Brain microvascular endothelial cell (primary cell): ENCODE results near the gene GIN1.
A peak's percentile ranks its signal among the peaks of the same experiment; 100 is the strongest.
"Not testable (repeated sequence)": the region's sequence is repeated elsewhere in the genome, so short reads cannot be mapped to it uniquely, and the experiment has no call there.

Experiments used
- DNase-seq: peaks from one replicate; pipeline ENCODE4 v3.0.0-alpha.2; 2020
- H3K27ac ChIP-seq: fragments of 250-450 bp; sonication (Bioruptor Pico); 2 replicates; pipeline ENCODE4 v1.5.1; 2020; ENCODE audit warnings: mild to moderate bottlenecking, moderate library complexity
- H3K27me3 ChIP-seq: fragments of 250-450 bp; sonication (Bioruptor Pico); replicated peaks from 2 replicates; pipeline ENCODE4 v1.5.1; 2020; ENCODE audit warnings: mild to moderate bottlenecking
- H3K36me3 ChIP-seq: fragments of 250-450 bp; sonication (Bioruptor Pico); replicated peaks from 2 replicates; pipeline ENCODE4 v1.5.1; 2020; ENCODE audit warnings: mild to moderate bottlenecking
- H3K4me3 ChIP-seq: 2 replicates; pipeline ENCODE4 v1.5.1; 2011; ENCODE audit warnings: low read depth, mild to moderate bottlenecking, control low read depth, low read length, moderate library complexity
- in situ Hi-C: cut with HindIII; loops from 2 replicates; pipeline ENCODE4 v1.10.0; 2017; ENCODE audit warnings: low sequenced_read_pairs, low pct_ligation_motif_present
- TF ChIP-seq, protein P1 (sequence below): IDR thresholded peaks from 2 replicates; pipeline ENCODE4 v1.5.1; 2011; ENCODE audit warnings: low read depth, mild to moderate bottlenecking, moderate library complexity, low read length, control low read depth, inconsistent platforms; ENCODE audit errors: missing control alignments

Gene GIN1

DNA sequence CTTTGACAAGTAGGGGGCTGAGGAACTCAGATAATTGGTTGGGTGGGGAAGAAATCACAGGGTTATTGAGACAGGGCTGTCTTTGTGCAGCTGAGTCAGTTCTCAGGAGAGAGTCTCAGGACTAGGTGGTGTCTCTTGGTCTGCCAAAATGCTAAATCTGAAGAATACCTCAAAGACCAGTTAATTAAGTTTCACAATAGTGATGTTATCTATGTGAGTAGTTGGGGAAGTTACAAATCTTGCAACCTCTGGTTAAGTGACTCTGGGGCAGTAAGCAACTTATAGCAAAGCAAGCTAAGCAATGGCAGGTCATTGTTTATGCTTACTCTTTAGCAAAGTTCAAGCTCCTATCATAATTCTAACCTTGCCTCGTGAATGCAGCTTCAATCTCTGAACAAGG lies 53.6 kb downstream of the GIN1 start:
- H3K27me3 ChIP-seq = no peaks in the 10 kb centered on the region
- in situ Hi-C loops = no loop called here
- DNase-seq = no peak
- H3K4me3 ChIP-seq = no peak overlapping the region
- TF ChIP-seq, protein P1, sequence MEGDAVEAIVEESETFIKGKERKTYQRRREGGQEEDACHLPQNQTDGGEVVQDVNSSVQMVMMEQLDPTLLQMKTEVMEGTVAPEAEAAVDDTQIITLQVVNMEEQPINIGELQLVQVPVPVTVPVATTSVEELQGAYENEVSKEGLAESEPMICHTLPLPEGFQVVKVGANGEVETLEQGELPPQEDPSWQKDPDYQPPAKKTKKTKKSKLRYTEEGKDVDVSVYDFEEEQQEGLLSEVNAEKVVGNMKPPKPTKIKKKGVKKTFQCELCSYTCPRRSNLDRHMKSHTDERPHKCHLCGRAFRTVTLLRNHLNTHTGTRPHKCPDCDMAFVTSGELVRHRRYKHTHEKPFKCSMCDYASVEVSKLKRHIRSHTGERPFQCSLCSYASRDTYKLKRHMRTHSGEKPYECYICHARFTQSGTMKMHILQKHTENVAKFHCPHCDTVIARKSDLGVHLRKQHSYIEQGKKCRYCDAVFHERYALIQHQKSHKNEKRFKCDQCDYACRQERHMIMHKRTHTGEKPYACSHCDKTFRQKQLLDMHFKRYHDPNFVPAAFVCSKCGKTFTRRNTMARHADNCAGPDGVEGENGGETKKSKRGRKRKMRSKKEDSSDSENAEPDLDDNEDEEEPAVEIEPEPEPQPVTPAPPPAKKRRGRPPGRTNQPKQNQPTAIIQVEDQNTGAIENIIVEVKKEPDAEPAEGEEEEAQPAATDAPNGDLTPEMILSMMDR = no peak
- no peaks in the 10 kb centered on the region for H3K36me3 ChIP-seq
- H3K27ac ChIP-seq = no peak overlapping the region

DNA sequence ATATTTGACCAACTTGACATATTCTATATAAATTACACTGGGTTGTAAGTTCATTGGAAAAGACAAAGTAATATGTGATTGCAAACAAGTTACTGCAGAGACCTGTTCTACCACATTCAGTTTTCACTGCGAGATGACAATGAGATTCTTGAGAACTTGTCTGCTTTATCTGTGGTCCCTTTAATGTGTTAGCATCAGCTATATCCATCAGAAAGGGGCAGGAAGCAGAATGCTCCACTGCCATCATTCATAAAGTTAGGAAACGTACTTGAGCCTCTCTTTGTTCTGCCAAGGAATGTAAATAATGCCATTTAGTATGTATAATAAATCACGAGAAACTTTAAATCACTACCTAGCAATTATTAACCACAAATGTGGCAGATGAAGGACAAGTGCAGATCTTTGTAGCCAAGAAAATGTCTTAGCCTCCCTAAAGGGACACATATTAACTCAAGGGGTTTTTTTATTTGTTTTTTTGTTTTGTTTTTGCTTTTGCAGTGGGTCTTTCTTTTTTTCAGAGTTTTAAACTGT lies 59.4 kb downstream of the GIN1 start:
- no peak for DNase-seq
- TF ChIP-seq, protein P1 = no peak
- no peaks in the 10 kb centered on the region for H3K36me3 ChIP-seq
- no peaks in the 10 kb centered on the region for H3K27me3 ChIP-seq
- no peak overlapping the region for H3K4me3 ChIP-seq
- H3K27ac ChIP-seq = no peak overlapping the region
- in situ Hi-C loops = no loop called here

DNA sequence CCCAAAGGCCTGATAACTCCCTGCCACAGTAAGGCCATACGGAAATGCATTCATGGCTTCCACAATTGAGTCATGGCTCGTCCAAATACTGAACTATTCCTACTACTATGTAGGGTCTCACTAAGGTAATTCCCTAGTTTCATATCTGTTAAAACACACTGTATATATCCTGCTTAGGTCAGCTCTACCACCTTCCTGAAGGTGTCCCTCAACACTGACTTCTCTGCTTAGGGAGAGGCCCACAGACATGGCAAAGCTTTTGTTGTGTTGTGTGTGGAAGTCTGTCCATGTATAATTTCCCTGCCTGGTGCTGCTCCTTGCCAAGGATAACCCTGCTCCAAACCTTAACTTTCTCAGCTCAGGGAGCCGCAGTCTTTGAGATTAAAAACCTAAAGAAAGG lies 60.4 kb downstream of the GIN1 start:
- TF ChIP-seq, protein P1 = no peak
- H3K27me3 ChIP-seq = no peaks in the 10 kb centered on the region
- H3K36me3 ChIP-seq = no peaks in the 10 kb centered on the region
- DNase-seq = no peak
- in situ Hi-C loops = no loop called here
- H3K4me3 ChIP-seq = no peak overlapping the region
- no peak overlapping the region for H3K27ac ChIP-seq

DNA sequence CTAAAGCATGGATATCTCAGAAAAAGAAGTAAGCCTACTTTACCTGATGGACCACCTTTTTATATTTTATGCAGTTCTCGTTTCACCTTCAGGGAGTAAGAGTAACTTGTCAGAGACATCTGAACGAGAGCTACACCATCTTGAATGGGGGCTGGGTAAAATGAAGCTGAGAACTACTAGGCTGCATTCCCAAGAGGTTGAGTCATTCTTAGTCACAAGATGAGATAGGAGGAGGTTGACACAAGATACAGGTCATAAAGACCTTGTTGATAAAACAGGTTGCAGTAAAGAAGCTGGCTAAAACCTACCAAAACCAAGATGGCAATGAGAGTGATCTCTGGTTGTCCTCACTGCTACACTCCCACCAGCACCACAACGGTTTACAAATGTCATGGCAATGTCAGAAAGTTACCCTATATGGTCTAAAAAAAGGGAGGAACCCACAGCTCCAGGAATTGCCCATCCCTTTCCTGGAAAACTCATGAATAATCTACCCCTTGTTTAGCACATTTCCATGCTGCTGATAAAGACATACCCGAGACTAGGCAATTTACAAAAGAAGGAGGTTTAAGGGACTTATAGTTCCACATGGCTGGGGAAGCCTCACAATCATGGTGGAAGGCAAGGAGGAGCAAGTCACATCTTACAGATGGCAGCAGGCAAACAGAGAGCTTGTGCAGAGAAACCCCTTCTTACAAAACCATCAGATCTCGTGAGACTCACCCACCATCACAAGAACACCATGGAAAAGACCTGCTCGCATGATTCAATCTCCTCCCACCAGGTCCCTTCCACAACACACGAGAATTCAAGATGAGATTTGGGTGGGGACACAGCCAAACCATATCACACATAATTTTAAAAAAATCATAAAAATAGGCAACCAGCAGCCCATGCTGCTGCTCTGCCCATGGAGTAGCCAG lies 62.5 kb downstream of the GIN1 start:
- DNase-seq = peak; percentile 32
- Histone ChIP-seq H3K27ac (no peak overlapping the region), H3K4me3 (no peak overlapping the region), H3K27me3 (no peaks in the 10 kb centered on the region), H3K36me3 (no peaks in the 10 kb centered on the region)
- in situ Hi-C loops = no loop called here
- TF ChIP-seq, protein P1 = no peak

DNA sequence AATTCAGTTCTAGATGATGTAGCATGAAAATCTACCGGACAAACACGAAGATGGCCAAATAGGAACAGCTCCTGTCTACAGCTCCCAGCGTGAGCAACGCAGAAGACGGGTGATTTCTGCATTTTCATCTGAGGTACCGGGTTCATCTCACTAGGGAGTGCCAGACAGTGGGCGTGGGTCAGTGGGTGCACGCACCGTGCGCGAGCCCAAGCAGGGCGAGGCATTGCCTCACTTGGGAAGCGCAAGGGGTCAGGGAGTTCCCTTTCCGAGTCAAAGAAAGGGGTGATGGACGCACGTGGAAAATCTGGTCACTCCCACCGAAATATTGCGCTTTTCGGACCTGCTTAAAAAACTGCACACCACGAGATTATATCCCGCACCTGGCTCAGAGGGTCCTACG lies 73.2 kb downstream of the GIN1 start:
- H3K36me3 ChIP-seq, H3K27ac ChIP-seq, H3K27me3 ChIP-seq, DNase-seq, H3K4me3 ChIP-seq, in situ Hi-C loops: not testable (repeated sequence)

DNA sequence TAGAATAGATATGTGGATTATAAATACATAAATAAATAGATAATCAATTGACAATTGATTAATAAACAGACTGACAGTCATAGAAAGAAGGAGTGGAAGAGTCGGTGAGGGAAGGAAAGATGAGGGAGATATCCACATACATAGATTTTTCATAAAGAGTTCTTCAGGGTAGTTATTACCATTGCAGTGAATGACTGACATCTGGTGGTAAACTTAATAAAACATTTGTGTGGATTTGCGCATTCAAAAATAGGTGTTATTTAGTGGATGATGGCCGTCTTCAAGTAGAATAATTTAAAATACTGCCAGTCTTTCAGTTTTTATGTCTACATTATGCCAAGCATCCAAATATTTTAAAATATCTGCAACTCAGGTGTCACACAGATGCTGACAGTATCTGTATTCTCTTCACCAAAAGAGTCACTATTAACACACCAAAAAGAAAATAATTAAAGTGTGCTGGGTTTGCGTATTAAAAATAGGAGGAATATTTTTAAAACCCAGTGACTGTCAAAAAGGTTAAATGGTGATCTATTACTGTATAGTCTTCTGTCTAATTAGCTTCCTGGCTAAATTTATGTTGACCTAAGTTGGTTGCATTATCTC lies 78.8 kb downstream of the GIN1 start:
- DNase-seq = no peak
- no peaks in the 10 kb centered on the region for H3K27me3 ChIP-seq
- TF ChIP-seq, protein P1 = peak; percentile 30
- H3K36me3 ChIP-seq = no peaks in the 10 kb centered on the region
- in situ Hi-C loops = no loop called here
- H3K27ac ChIP-seq = no peak overlapping the region
- H3K4me3 ChIP-seq = no peak overlapping the region
